Astrocyte of the spinal cord (primary cell): ENCODE results near the gene C5orf34.

ENCODE experiments used
- DNase-seq: peaks from one replicate; pipeline ENCODE4 v3.0.0; 2011; ENCODE audit warnings: low read depth, low spot score
- H3K4me3 ChIP-seq: 2 replicates; pipeline ENCODE4 v1.5.1; 2011; ENCODE audit warnings: low read depth, mild to moderate bottlenecking, low read length, moderate library complexity
- in situ Hi-C: cut with HindIII; loops from 2 replicates; pipeline ENCODE4 v1.10.0; 2017; ENCODE audit warnings: low sequenced_read_pairs
- TF ChIP-seq, protein P1 (sequence below): IDR thresholded peaks from 2 replicates; pipeline ENCODE4 v1.5.1; 2012; ENCODE audit warnings: low read depth, mild to moderate bottlenecking, low read length, inconsistent platforms

Gene C5orf34

GRCh38 chr5:43491326-43491725 is 23.6 kb downstream of the C5orf34 start:
- TF ChIP-seq, protein P1, sequence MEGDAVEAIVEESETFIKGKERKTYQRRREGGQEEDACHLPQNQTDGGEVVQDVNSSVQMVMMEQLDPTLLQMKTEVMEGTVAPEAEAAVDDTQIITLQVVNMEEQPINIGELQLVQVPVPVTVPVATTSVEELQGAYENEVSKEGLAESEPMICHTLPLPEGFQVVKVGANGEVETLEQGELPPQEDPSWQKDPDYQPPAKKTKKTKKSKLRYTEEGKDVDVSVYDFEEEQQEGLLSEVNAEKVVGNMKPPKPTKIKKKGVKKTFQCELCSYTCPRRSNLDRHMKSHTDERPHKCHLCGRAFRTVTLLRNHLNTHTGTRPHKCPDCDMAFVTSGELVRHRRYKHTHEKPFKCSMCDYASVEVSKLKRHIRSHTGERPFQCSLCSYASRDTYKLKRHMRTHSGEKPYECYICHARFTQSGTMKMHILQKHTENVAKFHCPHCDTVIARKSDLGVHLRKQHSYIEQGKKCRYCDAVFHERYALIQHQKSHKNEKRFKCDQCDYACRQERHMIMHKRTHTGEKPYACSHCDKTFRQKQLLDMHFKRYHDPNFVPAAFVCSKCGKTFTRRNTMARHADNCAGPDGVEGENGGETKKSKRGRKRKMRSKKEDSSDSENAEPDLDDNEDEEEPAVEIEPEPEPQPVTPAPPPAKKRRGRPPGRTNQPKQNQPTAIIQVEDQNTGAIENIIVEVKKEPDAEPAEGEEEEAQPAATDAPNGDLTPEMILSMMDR = no peak
- no peak overlapping the region for H3K4me3 ChIP-seq
- in situ Hi-C loops = no loop called here
- no peak for DNase-seq

- TF ChIP-seq, protein P1 = no peak
- DNase-seq = no peak
- no peak overlapping the region for H3K4me3 ChIP-seq
- in situ Hi-C loops = no loop called here
Observed at GRCh38 chr5:43486353-43486752, 28.6 kb downstream of the C5orf34 start.

DNA sequence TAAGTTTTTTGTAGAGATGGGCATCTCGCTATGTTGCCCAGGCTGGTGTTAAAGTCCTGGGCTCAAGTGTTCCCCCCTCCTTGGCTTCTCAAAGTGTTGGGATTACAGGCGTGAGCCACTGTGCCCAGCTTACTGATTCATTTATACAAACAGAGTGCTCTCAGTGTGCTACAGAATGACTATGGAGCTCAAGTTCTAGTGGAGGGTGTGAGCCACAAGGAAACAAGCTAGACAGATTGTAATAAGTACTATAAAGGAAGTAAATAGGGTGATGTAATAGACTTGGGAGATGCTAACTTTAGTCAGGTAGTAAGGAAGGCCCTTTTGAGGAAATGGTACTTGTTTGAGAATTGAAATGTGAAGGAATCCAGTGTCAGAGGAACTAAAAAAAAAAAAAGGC is 29.5 kb downstream of the C5orf34 start:
- TF ChIP-seq, protein P1 = no peak
- DNase-seq = no peak
- in situ Hi-C loops = no loop called here
- H3K4me3 ChIP-seq = no peak overlapping the region

DNA sequence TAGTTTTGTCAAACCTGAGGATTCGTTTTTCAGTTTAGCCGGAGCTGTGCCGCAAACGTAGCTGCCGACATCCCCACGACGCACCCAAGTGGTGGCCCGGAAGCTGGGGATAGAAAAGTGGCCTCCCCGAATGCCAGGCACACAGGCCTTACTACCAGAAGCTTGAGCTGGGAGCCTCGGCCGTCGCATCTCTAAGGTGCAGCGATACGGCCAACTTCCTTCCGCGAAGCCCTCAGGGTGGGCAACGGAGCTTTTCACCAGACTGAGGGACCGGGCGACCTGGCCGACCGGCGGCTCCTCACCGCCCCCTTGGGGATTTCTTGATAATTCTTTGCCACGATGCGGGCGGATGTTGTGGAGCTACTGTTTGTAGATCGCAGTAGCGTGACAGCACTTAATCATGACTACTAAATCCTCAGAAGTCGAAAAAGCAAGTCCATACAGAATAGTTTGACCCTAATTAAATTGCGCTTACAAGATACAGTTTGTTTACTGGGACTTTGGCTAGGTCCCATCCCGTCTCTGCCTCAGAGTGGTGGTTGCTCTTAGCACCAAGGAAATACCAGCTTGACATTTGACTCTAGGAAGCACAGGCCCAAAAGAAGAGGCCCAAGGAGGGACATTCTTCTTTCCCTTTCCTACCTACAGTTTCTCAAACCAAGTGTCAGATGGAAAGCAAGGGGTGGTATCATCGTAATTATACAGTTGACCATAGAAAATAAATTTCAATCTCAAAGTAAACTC is 30.7 kb downstream of the C5orf34 start:
- DNase-seq = peak; percentile 88
- peak overlapping the region; percentile 92 for H3K4me3 ChIP-seq
- TF ChIP-seq, protein P1 = peak; percentile 70
- in situ Hi-C loops = no loop called here

GRCh38 chr5:43483298-43484105 is 31.4 kb downstream of the C5orf34 start, which contains the start of gene TMEM267:
TSS of gene TMEM267 (minus strand) at chr5:43483865. CDS start at chr5:43453969, 29,896 bp downstream.
- H3K4me3 ChIP-seq = peak within 1 kb of the TSS; percentile 92
- peak; percentile 97 for DNase-seq
- TF ChIP-seq, protein P1 = no peak
- in situ Hi-C loops = no loop called here

DNA sequence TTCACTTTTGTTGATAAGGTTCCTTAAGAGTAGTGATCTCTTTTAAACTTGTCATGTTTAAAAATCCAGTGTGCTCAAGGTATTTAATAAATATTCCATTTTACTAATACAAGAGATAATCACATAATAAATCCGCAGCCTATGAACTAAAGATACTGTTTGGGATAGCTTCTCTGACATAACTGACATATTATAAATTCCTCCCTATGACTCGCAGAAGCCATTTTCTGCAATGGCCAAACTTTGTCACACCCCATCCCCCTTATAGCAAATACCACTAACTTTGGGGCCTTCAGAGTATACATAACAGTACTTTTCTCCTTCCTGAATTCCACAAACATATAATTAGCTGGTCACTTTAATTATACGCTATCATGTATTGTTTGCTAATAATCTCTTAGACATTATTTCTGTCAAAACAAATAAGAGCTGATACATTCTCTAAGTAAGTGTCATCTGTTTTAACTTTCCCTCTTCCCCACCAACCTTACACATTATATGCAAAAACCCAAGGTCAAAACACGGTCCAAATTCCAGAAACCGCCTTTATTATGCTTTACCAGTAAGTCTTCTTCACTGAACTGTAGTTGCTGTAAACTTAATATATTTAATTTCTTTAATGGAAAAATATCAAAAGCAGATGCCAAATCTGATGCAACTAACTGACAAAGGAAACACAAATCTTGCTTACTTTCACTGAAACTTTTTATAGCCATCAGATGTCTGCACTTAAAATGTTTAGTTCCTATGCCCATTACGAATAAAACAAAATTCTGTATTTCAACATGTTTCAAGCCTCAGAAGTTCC is 32.3 kb downstream of the C5orf34 start:
- TF ChIP-seq, protein P1 = no peak
- peak overlapping the region; percentile 92 for H3K4me3 ChIP-seq
- peak; percentile 33 for DNase-seq
- in situ Hi-C loops = no loop called here
